GM23338 (cell line): ENCODE measurements around the gene ZER1.

Experiments used
- CREB1 ChIP-seq: fragments of 250-450 bp; sonication (Bioruptor Pico); IDR thresholded peaks from 2 replicates; pipeline ENCODE4 v1.5.0; 2020; ENCODE audit warnings: low read depth, mild to moderate bottlenecking, moderate library complexity
- CTCF ChIP-seq, 2 experiments: fragments of 200-600 bp in 1 of 2; sonication (generic) in 1 of 2; conservative IDR thresholded peaks; 2 replicates each; pipeline versions ENCODE4 v1.5.1 to v1.6.1; 2016 to 2017; ENCODE audit warnings: antibody characterized with exemption in 2 of 2, low read depth in 2 of 2, mild to moderate bottlenecking in 2 of 2, moderate library complexity in 1 of 2
- ETS1 ChIP-seq: IDR thresholded peaks from 2 replicates; pipeline ENCODE4 v1.6.1; 2016; ENCODE audit warnings: antibody characterized with exemption
- EZH2 ChIP-seq: fragments of 200-600 bp; sonication (generic); IDR thresholded peaks from one replicate; pipeline ENCODE4 v1.8.0; 2017; ENCODE audit warnings: antibody characterized with exemption, mild to moderate bottlenecking, low read depth; ENCODE audit not compliant: unreplicated experiment
- EZH2phosphoT487 ChIP-seq: fragments of 200-600 bp; sonication (generic); IDR thresholded peaks from one replicate; pipeline ENCODE4 v1.8.1; 2018; ENCODE audit warnings: antibody characterized with exemption; ENCODE audit not compliant: unreplicated experiment
- JUNB ChIP-seq: IDR thresholded peaks from one replicate; pipeline ENCODE4 v1.6.1; 2016; ENCODE audit warnings: antibody characterized with exemption; ENCODE audit not compliant: unreplicated experiment
- NANOG ChIP-seq: IDR thresholded peaks from 2 replicates; pipeline ENCODE4 v1.6.1; 2016; ENCODE audit warnings: antibody characterized with exemption, borderline replicate concordance
- POLR2AphosphoS5 ChIP-seq: IDR thresholded peaks from 2 replicates; pipeline ENCODE4 v1.6.1; 2016; ENCODE audit warnings: antibody characterized with exemption, low read depth
- REST ChIP-seq: IDR thresholded peaks from one replicate; pipeline ENCODE4 v1.6.1; 2018; ENCODE audit warnings: antibody characterized with exemption; ENCODE audit not compliant: unreplicated experiment
- STAT1 ChIP-seq: IDR thresholded peaks from one replicate; pipeline ENCODE4 v1.6.1; 2016; ENCODE audit warnings: antibody characterized with exemption; ENCODE audit not compliant: unreplicated experiment
- ZNF114 ChIP-seq: fragments of 250-450 bp; sonication (Bioruptor Pico); IDR thresholded peaks from 2 replicates; pipeline ENCODE4 v1.5.0; 2020; ENCODE audit warnings: mild to moderate bottlenecking, moderate library complexity
- ZNF331 ChIP-seq: fragments of 250-450 bp; sonication (Bioruptor Pico); IDR thresholded peaks from 2 replicates; pipeline ENCODE4 v1.5.0; 2020; ENCODE audit warnings: low read depth, mild to moderate bottlenecking, moderate library complexity
- ZNF462 ChIP-seq: fragments of 250-450 bp; sonication (Bioruptor Pico); IDR thresholded peaks from 2 replicates; pipeline ENCODE4 v1.5.0; 2020; ENCODE audit warnings: mild to moderate bottlenecking, moderate library complexity

GRCh38 chr9:128702445-128702948 lies 69.2 kb downstream of the ZER1 start, which contains the start of gene PKN3:
- TF ChIP-seq CTCF (conservative IDR thresholded peaks at IDR 0.05; ENCODE audit: low read depth in 2 of 2): peak; percentile 84
- TF ChIP-seq EZH2: no peak
- no peak for TF ChIP-seq EZH2phosphoT487
- no peak for TF ChIP-seq ZNF114 (CRISPR knock-in tag)
- no peak for TF ChIP-seq CREB1 (CRISPR knock-in tag)
- no peak for TF ChIP-seq REST
- TF ChIP-seq JUNB: no peak
- peak; percentile 64; the same call in 1 of the 2 replicates for TF ChIP-seq POLR2AphosphoS5
- no peak for TF ChIP-seq NANOG
- no peak for TF ChIP-seq STAT1
- TF ChIP-seq ETS1: no peak
- TF ChIP-seq ZNF331 (CRISPR knock-in tag): no peak
- no peak for TF ChIP-seq ZNF462 (CRISPR knock-in tag)
